Gastroesophageal sphincter (tissue), 4 donors: ENCODE data around the gene OR2AG1. TPM values are rescaled to one million over a fixed set of nuclear protein-coding genes. Genes with fewer than 3 reads are reported as not detected.

Experiments
- ATAC-seq: fragments of 150-250 bp; one replicate; pipeline ENCODE4 v1.9.1; 2016; ENCODE audit warnings: mild to moderate bottlenecking, moderate library complexity
- H3K27ac ChIP-seq, 4 donors: fragments of 200-600 bp; sonication (generic) in 3 of 4; 1 replicate in 3 of 4; 2 replicates in 1 of 4; pipeline ENCODE4 v1.5.1; 2016 to 2019
- H3K27me3 ChIP-seq: fragments of 200-600 bp; sonication (generic); one replicate; pipeline ENCODE4 v1.5.1; 2019
- H3K36me3 ChIP-seq, 2 donors: fragments of 200-600 bp; sonication (generic); one replicate each; pipeline ENCODE4 v1.5.1; 2019; ENCODE audit warnings: control low read depth in 1 of 2
- H3K4me1 ChIP-seq, 3 donors: fragments of 200-600 bp; sonication (generic); 1 replicate in 2 of 3; 2 replicates in 1 of 3; pipeline ENCODE4 v1.5.1; 2016 to 2019; ENCODE audit warnings: control low read depth in 2 of 3
- H3K4me3 ChIP-seq, 2 donors: fragments of 200-600 bp; sonication (generic); one replicate each; pipeline ENCODE4 v1.5.1; 2019; ENCODE audit warnings: mild to moderate bottlenecking in 1 of 2, moderate library complexity in 1 of 2
- H3K9me3 ChIP-seq, 3 donors: fragments of 200-600 bp; sonication (generic); one replicate each; pipeline ENCODE4 v1.5.1; 2017 to 2019; ENCODE audit warnings: control low read depth in 2 of 3
- CTCF ChIP-seq, 4 experiments: fragments of 200-600 bp in 2 of 4; fragments of 450-650 bp in 2 of 4; sonication (generic) in 1 of 4; IDR thresholded peaks; one replicate each; pipeline ENCODE4 v1.5.1; 2017 to 2019; ENCODE audit warnings: antibody characterized with exemption in 4 of 4, mild to moderate bottlenecking in 2 of 4, moderate library complexity in 2 of 4
- EP300 ChIP-seq: sonication (generic); formaldehyde crosslinking; IDR thresholded peaks from one replicate; pipeline ENCODE4 v1.6.1; 2017; ENCODE audit warnings: antibody characterized with exemption, mild to moderate bottlenecking
- POLR2A ChIP-seq, 2 donors: fragments of 450-650 bp; IDR thresholded peaks; one replicate each; pipeline ENCODE4 v1.6.1; 2017; ENCODE audit warnings: antibody characterized with exemption in 2 of 2, mild to moderate bottlenecking in 2 of 2, moderate library complexity in 1 of 2
- POLR2AphosphoS5 ChIP-seq: sonication (generic); formaldehyde crosslinking; IDR thresholded peaks from one replicate; pipeline ENCODE4 v1.6.1; 2017; ENCODE audit warnings: antibody characterized with exemption
- WGBS, 2 donors: methylation state at CpG; one replicate each; pipeline ENCODE4 v1.1.5; 2018; ENCODE audit warnings: low coverage in 1 of 2; 5-methylcytosine and 5-hydroxymethylcytosine counted together
- total RNA-seq, 4 donors: library from RNA; depleted of rRNA; stranded (reverse); fragments of >200 nt; gene quantifications; one replicate each; pipeline ENCODE4 v1.1.0, GENCODE V29; 2016

Gene OR2AG1, protein sequence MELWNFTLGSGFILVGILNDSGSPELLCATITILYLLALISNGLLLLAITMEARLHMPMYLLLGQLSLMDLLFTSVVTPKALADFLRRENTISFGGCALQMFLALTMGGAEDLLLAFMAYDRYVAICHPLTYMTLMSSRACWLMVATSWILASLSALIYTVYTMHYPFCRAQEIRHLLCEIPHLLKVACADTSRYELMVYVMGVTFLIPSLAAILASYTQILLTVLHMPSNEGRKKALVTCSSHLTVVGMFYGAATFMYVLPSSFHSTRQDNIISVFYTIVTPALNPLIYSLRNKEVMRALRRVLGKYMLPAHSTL
- total RNA-seq, result not detected

DNA sequence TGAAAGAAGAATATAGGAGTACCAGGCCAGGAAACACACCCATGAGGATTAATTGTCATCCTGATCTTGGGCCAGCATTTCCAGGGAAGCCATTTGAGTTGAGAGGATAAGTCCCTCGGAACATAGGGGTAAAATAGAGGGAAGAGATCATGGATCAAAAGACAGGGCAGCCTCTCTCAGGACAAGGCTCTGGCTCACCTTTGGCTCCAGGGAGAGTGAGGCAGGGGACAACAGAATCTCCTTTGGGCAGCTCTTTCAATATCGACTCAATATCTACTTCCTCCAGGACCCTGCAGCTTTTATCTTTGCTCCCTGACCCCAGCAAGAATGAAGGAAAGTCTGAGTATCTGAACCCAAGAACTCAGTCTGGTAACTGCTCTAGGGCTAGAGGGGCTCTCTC lies at the start of gene OR2AG1:
TSS of gene OR2AG1 (plus strand) at position 301 of the 400 bp plus-strand sequence. CDS start 2,018 bp downstream, outside the sequence.
- Histone ChIP-seq H3K27ac (no peak within 1 kb of the TSS), H3K36me3 (no peaks in the 10 kb centered on the region), H3K27me3 (peaks cover 5% of the 10 kb centered on the region), H3K9me3 (no peaks in the 10 kb centered on the region), H3K4me1 (no peaks in the 10 kb centered on the region), H3K4me3 (no peak within 1 kb of the TSS)
- WGBS, 2 donors, result 53 to 85% methylated on average over 2 of the region's 2 CpGs
- TF ChIP-seq CTCF (IDR thresholded peaks at IDR 0.05), result no peak
- TF ChIP-seq POLR2AphosphoS5, result no peak
- no peak for TF ChIP-seq EP300
- TF ChIP-seq POLR2A (IDR thresholded peaks at IDR 0.05), result no peak
- no peak for ATAC-seq

DNA sequence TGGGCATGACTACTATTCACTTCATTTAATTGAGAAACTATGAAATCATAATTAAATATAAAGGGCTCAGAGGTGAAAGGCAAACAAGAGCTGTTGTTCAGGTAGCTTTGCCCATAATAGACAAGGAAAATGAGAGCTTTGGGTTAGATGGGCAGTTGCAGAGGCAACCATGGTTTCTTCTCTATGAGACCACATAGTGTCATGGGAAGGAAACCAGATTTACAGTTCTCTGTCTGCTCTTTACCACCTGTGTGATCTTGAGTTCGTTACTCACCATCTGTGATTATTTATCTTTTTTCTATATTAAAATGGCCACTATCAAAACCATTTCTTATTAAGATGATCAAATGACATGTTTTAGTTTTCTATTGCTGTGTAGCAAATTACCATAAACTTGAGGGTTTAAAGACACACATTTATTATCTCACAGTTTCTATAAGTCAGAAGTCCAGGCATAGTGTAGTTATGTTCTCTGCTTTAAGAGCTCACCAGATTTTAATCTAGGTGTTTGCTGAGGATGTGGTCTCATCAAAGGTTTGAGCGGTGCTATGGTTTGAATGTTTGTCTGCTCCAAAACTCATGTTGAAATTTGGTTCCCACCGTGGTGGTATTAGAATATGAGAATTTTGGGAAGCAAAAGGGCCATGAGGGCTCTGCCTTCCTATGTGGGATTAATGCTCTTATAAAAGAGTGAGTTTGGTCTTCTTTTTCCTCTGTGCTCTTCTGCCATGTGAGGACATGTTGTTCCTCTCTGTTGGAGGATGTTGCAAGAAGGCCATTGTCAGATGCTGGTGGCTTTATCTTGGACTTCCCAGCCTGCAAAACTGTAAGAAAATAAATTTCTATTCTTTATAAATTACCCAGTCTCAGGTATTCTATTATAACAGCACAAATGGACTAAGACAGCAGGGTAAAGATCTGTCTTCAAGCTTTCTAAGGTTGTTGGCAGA lies 49.2 kb upstream of the OR2AG1 start:
- TF ChIP-seq POLR2AphosphoS5 (no peak), POLR2A (IDR thresholded peaks at IDR 0.05) (no peak), CTCF (IDR thresholded peaks at IDR 0.05) (no peak), EP300 (no peak)
- no peak overlapping the region for H3K27ac ChIP-seq
- no peak overlapping the region for H3K4me3 ChIP-seq
- H3K27me3 ChIP-seq, result no peaks in the 10 kb centered on the region
- no peaks in the 10 kb centered on the region for H3K36me3 ChIP-seq
- H3K4me1 ChIP-seq, result no peaks in the 10 kb centered on the region
- 64 to 67% methylated on average over 3 of the region's 3 CpGs for WGBS, 2 donors
- no peak for ATAC-seq
- peaks cover 0 to 5% (median 0%) of the 10 kb centered on the region in 3 donors for H3K9me3 ChIP-seq

- WGBS, 2 donors, result 65 to 92% methylated on average over 3 of the region's 3 CpGs
- ATAC-seq, result no peak
- peaks cover 0 to 4% (median 0%) of the 10 kb centered on the region in 3 donors for H3K9me3 ChIP-seq
These were observed 48.2 kb upstream of the OR2AG1 start for GRCh38 chr11:6734616-6735015.

DNA sequence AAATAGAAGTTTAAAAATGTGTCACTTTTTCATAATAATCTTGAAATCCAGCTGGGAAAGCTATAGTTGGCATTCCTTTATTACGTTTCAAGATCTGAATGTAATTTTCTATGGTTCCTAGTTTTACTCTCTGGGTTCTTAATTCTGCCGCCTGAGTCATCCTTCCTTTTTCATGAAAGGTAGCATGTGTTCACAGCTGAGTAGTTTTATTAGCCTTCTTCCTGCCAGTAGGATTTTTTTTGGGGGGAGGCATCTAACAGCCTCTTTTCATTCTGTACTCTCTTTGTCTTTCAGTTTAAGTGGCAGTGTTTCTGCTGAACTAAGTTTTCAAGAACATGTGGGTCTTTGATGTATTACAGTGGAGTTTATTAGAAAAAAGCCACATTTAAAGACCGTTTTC lies 47.5 kb upstream of the OR2AG1 start:
- H3K4me3 ChIP-seq, result no peak overlapping the region
- peaks cover 0 to 4% (median 0%) of the 10 kb centered on the region in 3 donors for H3K9me3 ChIP-seq
- H3K36me3 ChIP-seq, result no peaks in the 10 kb centered on the region
- H3K27me3 ChIP-seq, result no peaks in the 10 kb centered on the region
- no peak for ATAC-seq
- no peak for TF ChIP-seq EP300
- no peaks in the 10 kb centered on the region for H3K4me1 ChIP-seq
- 51 to 66% methylated on average over 3 of the region's 3 CpGs for WGBS, 2 donors
- H3K27ac ChIP-seq, result no peak overlapping the region

More at GRCh38 chr11:6734616-6735015, 48.2 kb upstream of the OR2AG1 start:
- H3K4me1 ChIP-seq, result no peaks in the 10 kb centered on the region
- H3K36me3 ChIP-seq, result no peaks in the 10 kb centered on the region
- no peaks in the 10 kb centered on the region for H3K27me3 ChIP-seq
- H3K27ac ChIP-seq, result no peak overlapping the region
- H3K4me3 ChIP-seq, result no peak overlapping the region
- TF ChIP-seq EP300 (no peak), POLR2AphosphoS5 (no peak), POLR2A (IDR thresholded peaks at IDR 0.05) (no peak), CTCF (IDR thresholded peaks at IDR 0.05) (no peak)

DNA sequence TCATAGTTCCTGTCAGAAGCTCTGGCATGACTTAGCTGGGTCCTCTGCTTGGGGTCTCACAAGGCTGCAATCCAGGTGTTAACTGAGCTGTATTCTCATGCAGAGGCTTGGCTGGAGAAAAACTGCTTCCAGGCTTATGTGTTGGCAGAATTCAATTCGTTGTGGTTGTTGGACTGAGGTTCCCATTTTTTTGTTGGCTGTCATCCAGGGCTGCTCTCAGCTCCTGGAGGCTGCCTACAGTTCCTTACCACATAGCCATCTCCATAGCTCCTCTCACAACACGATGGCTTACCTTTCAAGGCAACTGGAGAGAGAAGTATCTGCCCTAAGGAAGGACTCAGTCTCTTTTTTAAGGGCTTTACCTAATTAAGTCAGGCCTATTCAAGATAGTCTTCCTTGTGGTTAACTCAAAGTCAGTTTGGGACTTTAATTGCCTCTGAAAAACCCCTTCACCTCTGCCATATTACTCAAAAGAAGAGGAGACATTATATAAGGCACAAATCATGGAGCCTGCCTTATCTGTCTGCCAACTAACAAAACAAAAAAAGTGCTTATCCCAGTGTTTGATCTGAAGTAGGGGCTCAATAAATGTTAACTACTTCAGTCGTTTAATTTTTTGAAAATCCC lies 46.2 kb upstream of the OR2AG1 start:
- H3K27me3 ChIP-seq, result no peaks in the 10 kb centered on the region
- 57 to 69% methylated on average over 2 to 3 of the region's 3 CpGs for WGBS, 2 donors
- ATAC-seq, result no peak
- no peak overlapping the region for H3K4me3 ChIP-seq
- peaks cover 0 to 4% (median 0%) of the 10 kb centered on the region in 3 donors for H3K9me3 ChIP-seq
- H3K36me3 ChIP-seq, result no peaks in the 10 kb centered on the region
- TF ChIP-seq CTCF (IDR thresholded peaks at IDR 0.05) (no peak), EP300 (no peak), POLR2AphosphoS5 (no peak), POLR2A (IDR thresholded peaks at IDR 0.05) (no peak)
- H3K27ac ChIP-seq, result no peak overlapping the region
- H3K4me1 ChIP-seq, result no peaks in the 10 kb centered on the region
